Measurements from ENCODE around the gene ST8SIA5.

Gene ST8SIA5

DNA sequence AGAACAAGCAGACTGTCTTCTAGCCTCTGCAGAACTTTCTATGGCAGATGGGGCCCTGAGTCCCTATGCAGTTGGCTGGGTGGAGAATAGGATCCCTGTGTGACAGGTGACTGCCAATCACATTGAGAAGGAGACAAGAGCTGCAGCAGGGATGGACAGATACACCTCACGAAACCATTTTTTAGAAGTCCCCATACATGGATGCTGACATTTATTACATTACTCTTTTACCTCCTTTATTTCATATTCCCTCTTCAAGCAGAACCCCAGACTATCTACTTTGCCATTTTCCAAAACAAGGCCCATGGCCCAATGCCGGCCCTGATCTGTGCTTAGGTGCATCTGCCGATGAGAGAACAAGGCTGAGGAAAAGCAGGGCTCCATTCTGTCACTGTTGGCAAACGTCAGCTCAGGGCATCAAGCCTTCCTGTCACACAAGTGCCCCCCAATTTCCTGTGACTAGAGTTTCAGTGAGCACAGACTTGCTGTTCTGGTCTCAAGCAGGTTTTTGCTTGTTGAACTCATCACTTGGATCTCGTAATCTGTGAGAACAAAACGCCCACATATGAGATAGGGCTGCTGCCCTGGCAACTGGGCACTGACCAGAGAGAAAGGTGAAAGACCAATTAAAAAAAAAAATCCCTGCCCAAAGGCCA lies 135.6 kb downstream of the ST8SIA5 start:
- DNase-seq (ENCODE audit: low read depth) = no peak
- in situ Hi-C loops (cut with HindIII; ENCODE audit: low sequenced_read_pairs) = no loop called here
- no peak overlapping the region for H3K4me3 ChIP-seq (ENCODE audit: low read depth, low read length)
- TF ChIP-seq, protein P1, sequence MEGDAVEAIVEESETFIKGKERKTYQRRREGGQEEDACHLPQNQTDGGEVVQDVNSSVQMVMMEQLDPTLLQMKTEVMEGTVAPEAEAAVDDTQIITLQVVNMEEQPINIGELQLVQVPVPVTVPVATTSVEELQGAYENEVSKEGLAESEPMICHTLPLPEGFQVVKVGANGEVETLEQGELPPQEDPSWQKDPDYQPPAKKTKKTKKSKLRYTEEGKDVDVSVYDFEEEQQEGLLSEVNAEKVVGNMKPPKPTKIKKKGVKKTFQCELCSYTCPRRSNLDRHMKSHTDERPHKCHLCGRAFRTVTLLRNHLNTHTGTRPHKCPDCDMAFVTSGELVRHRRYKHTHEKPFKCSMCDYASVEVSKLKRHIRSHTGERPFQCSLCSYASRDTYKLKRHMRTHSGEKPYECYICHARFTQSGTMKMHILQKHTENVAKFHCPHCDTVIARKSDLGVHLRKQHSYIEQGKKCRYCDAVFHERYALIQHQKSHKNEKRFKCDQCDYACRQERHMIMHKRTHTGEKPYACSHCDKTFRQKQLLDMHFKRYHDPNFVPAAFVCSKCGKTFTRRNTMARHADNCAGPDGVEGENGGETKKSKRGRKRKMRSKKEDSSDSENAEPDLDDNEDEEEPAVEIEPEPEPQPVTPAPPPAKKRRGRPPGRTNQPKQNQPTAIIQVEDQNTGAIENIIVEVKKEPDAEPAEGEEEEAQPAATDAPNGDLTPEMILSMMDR (IDR thresholded peaks at IDR 0.05; ENCODE audit: low read depth, low read length, missing control alignments) = no peak

DNA sequence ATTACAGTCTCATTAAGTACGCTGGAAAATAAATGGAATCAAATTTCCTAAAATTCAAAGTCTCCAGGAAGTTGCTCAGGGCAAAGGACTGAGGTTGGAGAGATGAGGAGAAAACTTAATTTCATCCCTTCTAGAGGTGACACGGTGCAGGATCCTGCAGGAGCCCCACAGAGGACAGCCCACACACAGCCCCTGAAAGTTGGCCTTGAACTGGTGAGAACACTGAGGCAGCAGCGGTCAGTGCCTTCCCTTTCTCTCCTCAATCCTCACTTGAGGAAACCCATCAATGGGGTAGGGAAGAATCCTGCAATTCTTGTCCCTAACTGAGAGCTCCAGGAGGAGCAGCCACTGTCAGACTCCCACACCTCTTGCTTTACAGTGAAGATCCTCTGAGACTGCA lies 137.3 kb downstream of the ST8SIA5 start:
- DNase-seq (ENCODE audit: low read depth) = no peak
- TF ChIP-seq, protein P1 (IDR thresholded peaks at IDR 0.05; ENCODE audit: low read depth, low read length, missing control alignments) = no peak
- in situ Hi-C loops (cut with HindIII; ENCODE audit: low sequenced_read_pairs) = no loop called here
- no peak overlapping the region for H3K4me3 ChIP-seq (ENCODE audit: low read depth, low read length)
